ENCODE data around the gene P2RX4. TPM values are rescaled to one million over a fixed set of nuclear protein-coding genes. Genes with fewer than 3 reads are reported as not detected.

Gene P2RX4
- total and polyA plus RNA-seq, 12 donors = 13.3 to 114 (median 34.4) TPM

DNA sequence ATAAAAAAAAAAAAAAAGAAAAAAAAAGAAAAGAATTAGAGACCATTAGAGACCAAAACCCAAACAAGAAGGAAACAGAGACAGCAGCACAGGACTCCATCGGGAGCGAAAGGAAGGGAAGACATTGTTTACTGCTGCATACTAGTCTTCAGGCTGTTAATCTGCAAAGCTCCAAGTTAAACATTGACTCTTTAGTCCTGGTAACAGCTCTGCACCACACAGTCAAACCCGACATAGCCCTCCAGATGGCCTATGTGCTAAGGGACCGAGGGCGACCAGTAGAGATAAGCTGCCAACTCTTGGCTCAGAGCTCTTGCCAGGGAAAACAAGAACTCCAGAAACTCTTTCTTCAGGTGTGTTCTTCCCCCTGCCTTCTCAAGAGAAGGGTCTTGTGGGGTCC, 7.8 kb downstream of the P2RX4 start:
- 93 to 98% (median 96%) methylated on average over 5 of the region's 5 CpGs for WGBS, 4 donors
- Histone ChIP-seq H3K4me3 (no peak overlapping the region), H3K27me3 (no peaks in the 10 kb centered on the region), H3K9me3 (replicated peaks in 1 of 3) (no peaks in the 10 kb centered on the region), H3K36me3 (replicated peaks in 1 of 2) (peaks cover 0 to 18% of the 10 kb centered on the region in 2 donors), H3K27ac (no peak overlapping the region), H3K4me1 (replicated peaks in 1 of 2) (peaks cover 10 to 35% of the 10 kb centered on the region in 2 donors)
- no peak for DNase-seq
- TF ChIP-seq, protein P1, sequence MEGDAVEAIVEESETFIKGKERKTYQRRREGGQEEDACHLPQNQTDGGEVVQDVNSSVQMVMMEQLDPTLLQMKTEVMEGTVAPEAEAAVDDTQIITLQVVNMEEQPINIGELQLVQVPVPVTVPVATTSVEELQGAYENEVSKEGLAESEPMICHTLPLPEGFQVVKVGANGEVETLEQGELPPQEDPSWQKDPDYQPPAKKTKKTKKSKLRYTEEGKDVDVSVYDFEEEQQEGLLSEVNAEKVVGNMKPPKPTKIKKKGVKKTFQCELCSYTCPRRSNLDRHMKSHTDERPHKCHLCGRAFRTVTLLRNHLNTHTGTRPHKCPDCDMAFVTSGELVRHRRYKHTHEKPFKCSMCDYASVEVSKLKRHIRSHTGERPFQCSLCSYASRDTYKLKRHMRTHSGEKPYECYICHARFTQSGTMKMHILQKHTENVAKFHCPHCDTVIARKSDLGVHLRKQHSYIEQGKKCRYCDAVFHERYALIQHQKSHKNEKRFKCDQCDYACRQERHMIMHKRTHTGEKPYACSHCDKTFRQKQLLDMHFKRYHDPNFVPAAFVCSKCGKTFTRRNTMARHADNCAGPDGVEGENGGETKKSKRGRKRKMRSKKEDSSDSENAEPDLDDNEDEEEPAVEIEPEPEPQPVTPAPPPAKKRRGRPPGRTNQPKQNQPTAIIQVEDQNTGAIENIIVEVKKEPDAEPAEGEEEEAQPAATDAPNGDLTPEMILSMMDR (IDR thresholded peaks at IDR 0.05) = no peak
- TF ChIP-seq POLR2A (IDR thresholded peaks at IDR 0.05) = no peak
- intact Hi-C loops (cut with DNase I) = no loop called here

DNA sequence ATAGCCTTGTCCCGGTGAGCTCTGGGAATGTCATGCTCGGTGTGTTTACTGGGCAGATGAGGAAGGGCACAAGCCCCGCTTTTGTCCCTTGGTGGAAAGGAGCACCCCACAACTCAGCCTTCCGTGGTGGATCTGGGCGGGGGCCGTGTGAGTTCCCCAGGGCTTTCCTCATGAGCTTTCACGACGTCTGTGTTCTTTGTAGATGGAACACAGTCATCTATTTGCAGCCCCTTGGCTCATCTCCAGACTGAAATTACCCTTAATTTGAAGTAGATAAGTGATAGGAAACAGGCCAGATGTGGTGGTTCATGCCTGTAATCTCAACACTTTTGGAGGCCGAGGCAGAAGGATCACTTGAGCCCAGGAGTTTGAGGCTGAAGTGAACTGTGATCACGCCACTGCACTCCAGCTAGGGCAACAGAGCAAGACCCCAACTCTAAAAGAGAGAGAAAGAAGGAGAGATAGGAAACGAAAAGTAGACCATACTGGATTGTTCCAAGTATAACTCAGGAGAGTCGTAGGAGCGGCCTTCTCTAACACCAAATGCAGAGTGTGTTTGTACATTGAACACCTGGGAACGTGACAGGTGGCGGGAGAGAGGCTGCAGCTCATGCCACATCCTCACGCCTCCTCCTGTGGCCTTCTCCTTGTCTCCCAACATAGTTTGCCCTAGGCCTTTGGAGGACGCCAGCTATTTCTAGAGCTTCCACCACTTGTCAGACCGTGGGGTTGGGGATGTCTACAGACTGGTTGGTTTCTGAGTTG, 8.8 kb downstream of the P2RX4 start:
- no peak overlapping the region for H3K4me3 ChIP-seq
- WGBS, 4 donors = 83 to 91% (median 91%) methylated on average over 16 to 18 of the region's 18 CpGs
- DNase-seq = no peak
- peaks cover 0 to 23% of the 10 kb centered on the region in 2 donors for H3K36me3 ChIP-seq (replicated peaks in 1 of 2)
- peaks cover 10 to 30% of the 10 kb centered on the region in 2 donors for H3K4me1 ChIP-seq (replicated peaks in 1 of 2)
- TF ChIP-seq POLR2A (IDR thresholded peaks at IDR 0.05) = no peak
- TF ChIP-seq, protein P1 (IDR thresholded peaks at IDR 0.05) = no peak
- no peaks in the 10 kb centered on the region for H3K9me3 ChIP-seq (replicated peaks in 1 of 3)
- intact Hi-C loops (cut with DNase I) = no loop called here
- H3K27ac ChIP-seq = no peak overlapping the region
- no peaks in the 10 kb centered on the region for H3K27me3 ChIP-seq

DNA sequence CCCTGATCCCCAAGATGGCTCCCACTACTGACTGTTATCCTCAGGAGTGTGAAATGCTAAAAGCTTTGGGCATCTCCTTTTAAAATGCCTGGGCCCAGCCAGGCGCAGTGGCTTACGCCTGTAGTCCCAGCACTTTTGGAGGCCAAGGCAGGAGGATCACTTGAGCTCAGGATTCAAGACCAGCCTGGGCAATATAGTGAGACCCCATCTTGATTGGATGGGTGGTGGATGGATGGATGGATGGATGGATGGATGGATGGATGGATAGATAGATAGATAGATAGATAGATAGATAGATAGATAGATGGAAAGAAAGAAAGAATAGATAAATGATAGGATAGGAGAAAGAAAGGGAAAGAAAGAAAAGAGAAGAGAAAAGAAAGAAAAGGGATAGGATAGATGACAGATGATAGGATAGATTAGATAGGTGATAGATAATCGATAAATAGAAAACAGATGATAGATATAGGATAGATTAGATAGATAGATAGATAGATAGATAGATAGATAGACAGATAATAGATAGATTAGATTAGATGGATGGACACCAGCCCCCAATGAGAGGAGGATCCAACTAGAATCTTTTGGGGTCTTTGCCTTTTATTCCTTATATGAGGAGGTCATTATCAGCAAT, 9.5 kb downstream of the P2RX4 start:
- no peak for TF ChIP-seq POLR2A (IDR thresholded peaks at IDR 0.05)
- TF ChIP-seq, protein P1 (IDR thresholded peaks at IDR 0.05) = no peak
- Histone ChIP-seq H3K27ac (no peak overlapping the region), H3K4me1 (replicated peaks in 1 of 2) (peaks cover 8 to 23% of the 10 kb centered on the region in 2 donors), H3K27me3 (no peaks in the 10 kb centered on the region), H3K36me3 (replicated peaks in 1 of 2) (peaks cover 0 to 27% of the 10 kb centered on the region in 2 donors), H3K9me3 (replicated peaks in 1 of 3) (no peaks in the 10 kb centered on the region), H3K4me3 (no peak overlapping the region)
- DNase-seq = no peak
- intact Hi-C loops (cut with DNase I) = no loop called here
- 77 to 83% (median 81%) methylated on average over 2 to 3 of the region's 3 CpGs for WGBS, 4 donors

DNA sequence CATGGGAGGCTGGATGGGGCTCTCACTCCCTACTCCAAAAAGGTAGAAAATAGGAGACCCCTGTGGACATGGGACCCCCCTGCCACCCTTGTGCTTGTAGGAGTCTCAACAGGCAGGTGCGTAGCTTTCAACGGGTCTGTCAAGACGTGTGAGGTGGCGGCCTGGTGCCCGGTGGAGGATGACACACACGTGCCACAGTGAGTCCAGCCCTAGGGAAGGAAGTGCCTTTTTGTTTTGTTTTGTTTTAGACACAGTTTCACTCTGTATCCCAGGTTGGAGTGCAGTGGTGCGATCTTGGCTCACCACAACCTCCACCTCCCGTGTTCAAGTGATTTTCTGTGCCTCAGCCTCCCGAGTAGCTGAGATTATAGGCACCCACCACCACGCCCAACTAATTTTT, 12.9 kb downstream of the P2RX4 start:
- Histone ChIP-seq H3K27ac (no peak overlapping the region), H3K9me3 (replicated peaks in 1 of 3) (no peaks in the 10 kb centered on the region), H3K4me1 (replicated peaks in 1 of 2) (peaks cover 4 to 10% of the 10 kb centered on the region in 2 donors), H3K4me3 (no peak overlapping the region), H3K36me3 (replicated peaks in 1 of 2) (peaks cover 0 to 20% of the 10 kb centered on the region in 2 donors), H3K27me3 (no peaks in the 10 kb centered on the region)
- intact Hi-C loops (cut with DNase I) = no loop called here
- no peak for DNase-seq
- WGBS, 4 donors = 83 to 96% (median 91%) methylated on average over 10 of the region's 10 CpGs
- TF ChIP-seq POLR2A (IDR thresholded peaks at IDR 0.05) = no peak
- TF ChIP-seq, protein P1 (IDR thresholded peaks at IDR 0.05) = no peak

Data from adrenal gland (tissue), 12 donors.